Measurements from ENCODE around the gene SH2D3A.

SH2D3A gene

DNA sequence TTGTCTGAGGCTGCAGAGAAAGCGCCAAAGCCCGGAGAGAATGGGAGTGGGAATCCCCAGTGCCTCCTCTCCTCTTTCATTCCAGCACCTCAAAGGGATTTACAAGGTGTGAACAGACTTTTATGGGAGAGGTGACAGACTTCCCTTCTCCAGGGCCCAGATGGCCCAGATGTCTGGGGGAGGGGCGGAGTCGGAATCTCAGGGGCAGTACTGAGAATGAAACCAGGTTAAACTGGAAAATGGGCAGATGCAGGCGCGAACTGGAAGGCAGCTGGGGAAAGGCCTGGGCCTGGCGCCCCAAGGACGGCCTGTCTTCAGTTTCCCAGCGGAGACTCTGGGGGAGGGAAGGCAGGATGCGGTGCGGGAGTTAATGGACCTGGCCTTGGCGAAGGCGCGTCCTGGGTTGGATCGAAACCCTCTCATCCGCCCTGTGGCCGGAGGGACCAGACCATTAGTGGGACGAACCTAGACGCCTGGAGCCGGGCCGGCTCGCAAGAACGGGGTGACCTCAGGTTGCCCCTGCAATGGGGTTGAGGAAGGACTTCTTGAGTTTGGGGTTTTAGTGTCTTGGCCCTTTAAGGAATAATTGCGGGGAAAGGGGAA is 28.3 kb downstream of the SH2D3A start:
- peaks cover 37% of the 10 kb centered on the region for H3K4me1 ChIP-seq (ENCODE audit: insufficient read depth, low read length, poor library complexity, severe bottlenecking)
- peaks cover 11% of the 10 kb centered on the region; the same call in 1 of the 2 replicates for H3K79me2 ChIP-seq (ENCODE audit: insufficient read depth, low read length)
- no peaks in the 10 kb centered on the region for H3K36me3 ChIP-seq (ENCODE audit: insufficient read depth, low read length)
- peak overlapping the region; percentile 78 for H3K4me2 ChIP-seq (ENCODE audit: low read depth, low read length, poor library complexity, severe bottlenecking)
- no peaks in the 10 kb centered on the region for H3F3A ChIP-seq (ENCODE audit: low read depth)
- no peak for TF ChIP-seq EZH2phosphoT487 (IDR thresholded peaks at IDR 0.05; ENCODE audit: borderline replicate concordance)
- TF ChIP-seq, protein P1, sequence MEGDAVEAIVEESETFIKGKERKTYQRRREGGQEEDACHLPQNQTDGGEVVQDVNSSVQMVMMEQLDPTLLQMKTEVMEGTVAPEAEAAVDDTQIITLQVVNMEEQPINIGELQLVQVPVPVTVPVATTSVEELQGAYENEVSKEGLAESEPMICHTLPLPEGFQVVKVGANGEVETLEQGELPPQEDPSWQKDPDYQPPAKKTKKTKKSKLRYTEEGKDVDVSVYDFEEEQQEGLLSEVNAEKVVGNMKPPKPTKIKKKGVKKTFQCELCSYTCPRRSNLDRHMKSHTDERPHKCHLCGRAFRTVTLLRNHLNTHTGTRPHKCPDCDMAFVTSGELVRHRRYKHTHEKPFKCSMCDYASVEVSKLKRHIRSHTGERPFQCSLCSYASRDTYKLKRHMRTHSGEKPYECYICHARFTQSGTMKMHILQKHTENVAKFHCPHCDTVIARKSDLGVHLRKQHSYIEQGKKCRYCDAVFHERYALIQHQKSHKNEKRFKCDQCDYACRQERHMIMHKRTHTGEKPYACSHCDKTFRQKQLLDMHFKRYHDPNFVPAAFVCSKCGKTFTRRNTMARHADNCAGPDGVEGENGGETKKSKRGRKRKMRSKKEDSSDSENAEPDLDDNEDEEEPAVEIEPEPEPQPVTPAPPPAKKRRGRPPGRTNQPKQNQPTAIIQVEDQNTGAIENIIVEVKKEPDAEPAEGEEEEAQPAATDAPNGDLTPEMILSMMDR (conservative IDR thresholded peaks at IDR 0.05; ENCODE audit: low read length), result no peak; the same call in 1 of the 2 replicates
- H3K4me3 ChIP-seq (ENCODE audit: low read length, poor library complexity, severe bottlenecking), result peak overlapping the region; percentile 66
- H3K9ac ChIP-seq (ENCODE audit: low read depth, low read length, poor library complexity, severe bottlenecking), result peak overlapping the region; percentile 65
- H3K27me3 ChIP-seq (ENCODE audit: insufficient read depth, low read length, poor library complexity, severe bottlenecking), result no peaks in the 10 kb centered on the region
- no peaks in the 10 kb centered on the region for H3K9me3 ChIP-seq (ENCODE audit: insufficient read depth, low read depth, low read length)
- peak overlapping the region; percentile 78 for H2AFZ ChIP-seq (ENCODE audit: low read length)
- H4K20me1 ChIP-seq (ENCODE audit: insufficient read depth, low read length, poor library complexity, severe bottlenecking), result peaks cover 7% of the 10 kb centered on the region
- H3K9me2 ChIP-seq (replicated peaks; ENCODE audit: low read depth, low read length), result no peaks in the 10 kb centered on the region

DNA sequence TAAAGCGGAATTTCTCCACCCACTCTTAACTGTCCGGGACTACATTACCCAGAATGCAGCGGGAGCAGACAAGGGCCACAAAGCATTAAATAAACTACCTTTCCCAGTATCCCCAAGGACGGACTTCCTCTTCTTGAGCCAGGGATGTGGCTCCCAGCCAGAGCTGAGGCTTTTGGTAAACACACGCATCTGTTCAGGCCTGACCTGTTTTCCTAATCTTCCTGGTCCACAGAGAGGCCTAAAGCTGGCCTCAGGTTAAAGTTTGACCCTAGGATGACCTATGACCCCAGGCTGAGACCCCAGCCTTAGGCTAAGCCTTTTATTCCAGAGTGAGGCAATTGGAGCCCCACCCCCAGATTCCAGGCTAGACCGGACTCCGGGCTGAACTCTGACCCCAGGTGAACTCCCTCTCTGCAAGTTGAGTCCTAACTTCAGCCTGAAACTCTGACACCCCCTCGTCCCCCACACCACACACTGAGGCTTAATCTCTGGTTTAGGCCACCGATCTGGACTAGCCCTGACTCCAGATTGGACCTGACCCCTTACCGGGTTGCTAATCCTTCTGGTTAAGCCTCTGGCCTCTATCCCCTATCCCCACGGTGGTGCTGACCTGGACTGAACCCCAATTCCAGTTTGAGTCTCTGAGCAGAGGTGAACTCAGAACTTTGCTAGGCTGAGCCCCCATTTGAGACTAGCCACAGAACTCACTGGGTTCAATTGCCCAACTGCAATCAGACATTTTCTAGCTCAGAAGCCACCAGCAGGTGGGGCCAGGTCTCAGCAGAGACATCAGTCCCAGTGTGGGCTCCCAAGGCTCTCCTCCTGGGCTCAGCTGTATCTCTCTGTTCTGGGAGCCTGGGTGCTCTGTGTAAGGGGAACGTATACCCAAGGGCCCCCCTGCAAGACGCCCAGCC is 29.1 kb downstream of the SH2D3A start:
- Histone ChIP-seq H3F3A (ENCODE audit: low read depth) (no peaks in the 10 kb centered on the region), H3K4me3 (ENCODE audit: low read length, poor library complexity, severe bottlenecking) (peak overlapping the region; percentile 66), H3K36me3 (ENCODE audit: insufficient read depth, low read length) (no peaks in the 10 kb centered on the region), H2AFZ (ENCODE audit: low read length) (peak overlapping the region; percentile 28; the same call in 1 of the 2 replicates), H3K79me2 (ENCODE audit: insufficient read depth, low read length) (peaks cover 11% of the 10 kb centered on the region; the same call in 1 of the 2 replicates), H3K4me2 (ENCODE audit: low read depth, low read length, poor library complexity, severe bottlenecking) (peak overlapping the region; percentile 78), H3K9me2 (replicated peaks; ENCODE audit: low read depth, low read length) (no peaks in the 10 kb centered on the region), H4K20me1 (ENCODE audit: insufficient read depth, low read length, poor library complexity, severe bottlenecking) (peaks cover 7% of the 10 kb centered on the region), H3K4me1 (ENCODE audit: insufficient read depth, low read length, poor library complexity, severe bottlenecking) (peaks cover 37% of the 10 kb centered on the region), H3K9me3 (ENCODE audit: insufficient read depth, low read depth, low read length) (no peaks in the 10 kb centered on the region), H3K9ac (ENCODE audit: low read depth, low read length, poor library complexity, severe bottlenecking) (peak overlapping the region; percentile 65), H3K27me3 (ENCODE audit: insufficient read depth, low read length, poor library complexity, severe bottlenecking) (no peaks in the 10 kb centered on the region)
- TF ChIP-seq, protein P1 (conservative IDR thresholded peaks at IDR 0.05; ENCODE audit: low read length), result peak; percentile 88
- TF ChIP-seq EZH2phosphoT487 (IDR thresholded peaks at IDR 0.05; ENCODE audit: borderline replicate concordance), result no peak

DNA sequence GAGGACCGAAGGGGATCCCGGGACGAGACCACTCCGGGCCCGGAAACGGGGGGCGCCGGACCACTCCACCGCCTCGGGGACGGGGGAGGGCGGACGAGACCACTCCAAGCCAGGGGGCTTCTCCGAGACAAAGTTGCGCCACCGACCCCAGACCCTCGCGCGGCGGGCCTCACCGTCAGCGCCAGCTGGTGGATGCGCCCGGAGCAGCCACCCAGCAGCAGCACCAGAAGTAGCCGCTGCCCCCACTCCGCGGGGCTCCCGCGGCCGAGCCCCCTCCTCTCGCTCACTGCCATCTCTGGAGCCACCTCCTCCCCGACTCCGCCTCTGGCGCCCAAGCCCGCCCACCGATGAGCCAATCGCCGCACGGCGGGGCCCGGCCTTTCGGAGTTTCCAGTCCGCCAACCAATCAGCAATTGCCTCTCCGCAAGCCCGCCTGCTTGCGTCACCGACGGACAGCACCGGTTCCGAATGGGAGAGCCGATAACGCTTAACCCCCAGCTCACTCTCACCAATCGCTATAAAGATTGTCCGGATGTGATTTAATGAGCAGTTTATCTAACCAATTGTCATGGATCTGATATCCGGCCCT is 29.9 kb downstream of the SH2D3A start, which contains the start of gene GPR108:
GPR108 (minus strand) TSS at position 297 of the 589 bp plus-strand sequence; CDS start at position 293, 4 bp downstream.
- Histone ChIP-seq H2AFZ (ENCODE audit: low read length) (peak within 1 kb of the TSS; percentile 81), H3K9ac (ENCODE audit: low read depth, low read length, poor library complexity, severe bottlenecking) (peak within 1 kb of the TSS; percentile 88), H3K4me2 (ENCODE audit: low read depth, low read length, poor library complexity, severe bottlenecking) (peak within 1 kb of the TSS; percentile 85)

More for the DNA sequence above, 29.9 kb downstream of the SH2D3A start, which contains the start of gene GPR108:
- peaks cover 11% of the 10 kb centered on the region; the same call in 1 of the 2 replicates for H3K79me2 ChIP-seq (ENCODE audit: insufficient read depth, low read length)
- H3K9me2 ChIP-seq (replicated peaks; ENCODE audit: low read depth, low read length), result no peaks in the 10 kb centered on the region
- H3K27me3 ChIP-seq (ENCODE audit: insufficient read depth, low read length, poor library complexity, severe bottlenecking), result no peaks in the 10 kb centered on the region
- H3K36me3 ChIP-seq (ENCODE audit: insufficient read depth, low read length), result no peaks in the 10 kb centered on the region
- no peaks in the 10 kb centered on the region for H3F3A ChIP-seq (ENCODE audit: low read depth)
- TF ChIP-seq, protein P1 (conservative IDR thresholded peaks at IDR 0.05; ENCODE audit: low read length), result no peak
- no peak for TF ChIP-seq EZH2phosphoT487 (IDR thresholded peaks at IDR 0.05; ENCODE audit: borderline replicate concordance)
- peaks cover 37% of the 10 kb centered on the region for H3K4me1 ChIP-seq (ENCODE audit: insufficient read depth, low read length, poor library complexity, severe bottlenecking)
- H3K9me3 ChIP-seq (ENCODE audit: insufficient read depth, low read depth, low read length), result no peaks in the 10 kb centered on the region
- H4K20me1 ChIP-seq (ENCODE audit: insufficient read depth, low read length, poor library complexity, severe bottlenecking), result peaks cover 7% of the 10 kb centered on the region
- H3K4me3 ChIP-seq (ENCODE audit: low read length, poor library complexity, severe bottlenecking), result peak within 1 kb of the TSS; percentile 94
